HL-60 (cell line): ENCODE measurements around the gene CARS2.

ENCODE experiments used
- DNase-seq, 2 experiments: peaks; one replicate each; pipeline ENCODE4 v3.0.0-alpha.2; 2010 to 2020; ENCODE audit warnings: low read depth in 1 of 2, low spot score in 1 of 2
- H3K27ac ChIP-seq: fragments of 250-450 bp; sonication (Bioruptor Pico); replicated peaks from 2 replicates; pipeline ENCODE4 v1.5.1; 2020; ENCODE audit warnings: mild to moderate bottlenecking, moderate library complexity
- H3K27me3 ChIP-seq: fragments of 250-450 bp; sonication (Bioruptor Pico); 2 replicates; pipeline ENCODE4 v1.5.1; 2021; ENCODE audit warnings: mild to moderate bottlenecking, moderate library complexity; ENCODE audit not compliant: insufficient read depth, poor library complexity, severe bottlenecking
- H3K4me3 ChIP-seq: replicated peaks from 2 replicates; pipeline ENCODE4 v1.5.1; 2011; ENCODE audit warnings: mild to moderate bottlenecking, control low read depth, low read length; ENCODE audit not compliant: insufficient read depth
- GABPA ChIP-seq: IDR thresholded peaks from 2 replicates; pipeline ENCODE4 v1.6.1; 2012; ENCODE audit warnings: low read depth
- POLR2AphosphoS5 ChIP-seq: IDR thresholded peaks from 2 replicates; pipeline ENCODE4 v1.6.1; 2012; ENCODE audit warnings: low read depth
- SPI1 ChIP-seq: IDR thresholded peaks from 2 replicates; pipeline ENCODE4 v1.6.1; 2012; ENCODE audit warnings: low read depth, mild to moderate bottlenecking, borderline replicate concordance
- TF ChIP-seq, protein P1 (sequence below): IDR thresholded peaks from 2 replicates; pipeline ENCODE4 v1.6.1; 2012; ENCODE audit warnings: low read depth; ENCODE audit not compliant: insufficient replicate concordance
- TF ChIP-seq, protein P2 (sequence below): IDR thresholded peaks from one replicate; pipeline ENCODE4 v1.5.1; 2011; ENCODE audit warnings: low read length, control low read depth, inconsistent platforms; ENCODE audit not compliant: insufficient read depth

Gene CARS2

DNA sequence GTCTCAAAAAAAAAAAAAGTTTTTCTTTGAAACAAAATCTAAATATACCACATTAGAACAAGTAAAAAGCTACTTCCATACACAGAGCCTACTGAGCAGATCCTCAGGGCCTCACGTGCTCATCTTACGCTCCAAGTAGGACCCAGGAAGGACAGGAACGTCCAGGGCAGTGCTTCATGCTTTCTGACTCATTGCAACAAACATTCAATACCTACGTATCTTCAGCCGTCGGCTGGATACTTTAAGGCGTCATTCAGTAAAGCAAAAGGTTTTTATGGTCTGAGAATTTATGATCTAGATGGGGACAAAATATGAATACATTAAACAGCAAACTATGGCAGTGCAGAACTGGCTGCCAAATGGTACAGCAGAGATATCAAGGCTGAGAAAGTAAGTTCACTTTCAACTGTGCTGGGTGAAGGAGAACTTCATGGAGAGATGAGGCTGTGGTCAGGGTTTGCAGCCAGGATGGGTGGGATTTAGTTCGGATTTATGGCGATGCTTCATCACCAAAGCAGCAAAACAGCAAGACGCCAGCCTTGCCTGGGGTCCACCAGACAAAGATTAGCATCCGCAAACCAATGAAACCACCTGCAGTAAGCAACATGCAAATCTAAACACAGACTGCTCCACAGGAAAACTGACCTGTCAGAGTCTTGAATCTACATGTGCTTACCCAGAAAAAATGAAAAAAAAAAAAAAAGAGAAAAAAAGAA is 20.5 kb downstream of the CARS2 start:
- TF ChIP-seq, protein P1, sequence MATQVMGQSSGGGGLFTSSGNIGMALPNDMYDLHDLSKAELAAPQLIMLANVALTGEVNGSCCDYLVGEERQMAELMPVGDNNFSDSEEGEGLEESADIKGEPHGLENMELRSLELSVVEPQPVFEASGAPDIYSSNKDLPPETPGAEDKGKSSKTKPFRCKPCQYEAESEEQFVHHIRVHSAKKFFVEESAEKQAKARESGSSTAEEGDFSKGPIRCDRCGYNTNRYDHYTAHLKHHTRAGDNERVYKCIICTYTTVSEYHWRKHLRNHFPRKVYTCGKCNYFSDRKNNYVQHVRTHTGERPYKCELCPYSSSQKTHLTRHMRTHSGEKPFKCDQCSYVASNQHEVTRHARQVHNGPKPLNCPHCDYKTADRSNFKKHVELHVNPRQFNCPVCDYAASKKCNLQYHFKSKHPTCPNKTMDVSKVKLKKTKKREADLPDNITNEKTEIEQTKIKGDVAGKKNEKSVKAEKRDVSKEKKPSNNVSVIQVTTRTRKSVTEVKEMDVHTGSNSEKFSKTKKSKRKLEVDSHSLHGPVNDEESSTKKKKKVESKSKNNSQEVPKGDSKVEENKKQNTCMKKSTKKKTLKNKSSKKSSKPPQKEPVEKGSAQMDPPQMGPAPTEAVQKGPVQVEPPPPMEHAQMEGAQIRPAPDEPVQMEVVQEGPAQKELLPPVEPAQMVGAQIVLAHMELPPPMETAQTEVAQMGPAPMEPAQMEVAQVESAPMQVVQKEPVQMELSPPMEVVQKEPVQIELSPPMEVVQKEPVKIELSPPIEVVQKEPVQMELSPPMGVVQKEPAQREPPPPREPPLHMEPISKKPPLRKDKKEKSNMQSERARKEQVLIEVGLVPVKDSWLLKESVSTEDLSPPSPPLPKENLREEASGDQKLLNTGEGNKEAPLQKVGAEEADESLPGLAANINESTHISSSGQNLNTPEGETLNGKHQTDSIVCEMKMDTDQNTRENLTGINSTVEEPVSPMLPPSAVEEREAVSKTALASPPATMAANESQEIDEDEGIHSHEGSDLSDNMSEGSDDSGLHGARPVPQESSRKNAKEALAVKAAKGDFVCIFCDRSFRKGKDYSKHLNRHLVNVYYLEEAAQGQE = no peak
- TF ChIP-seq SPI1 (no peak), GABPA (no peak), POLR2AphosphoS5 (no peak)
- TF ChIP-seq, protein P2, sequence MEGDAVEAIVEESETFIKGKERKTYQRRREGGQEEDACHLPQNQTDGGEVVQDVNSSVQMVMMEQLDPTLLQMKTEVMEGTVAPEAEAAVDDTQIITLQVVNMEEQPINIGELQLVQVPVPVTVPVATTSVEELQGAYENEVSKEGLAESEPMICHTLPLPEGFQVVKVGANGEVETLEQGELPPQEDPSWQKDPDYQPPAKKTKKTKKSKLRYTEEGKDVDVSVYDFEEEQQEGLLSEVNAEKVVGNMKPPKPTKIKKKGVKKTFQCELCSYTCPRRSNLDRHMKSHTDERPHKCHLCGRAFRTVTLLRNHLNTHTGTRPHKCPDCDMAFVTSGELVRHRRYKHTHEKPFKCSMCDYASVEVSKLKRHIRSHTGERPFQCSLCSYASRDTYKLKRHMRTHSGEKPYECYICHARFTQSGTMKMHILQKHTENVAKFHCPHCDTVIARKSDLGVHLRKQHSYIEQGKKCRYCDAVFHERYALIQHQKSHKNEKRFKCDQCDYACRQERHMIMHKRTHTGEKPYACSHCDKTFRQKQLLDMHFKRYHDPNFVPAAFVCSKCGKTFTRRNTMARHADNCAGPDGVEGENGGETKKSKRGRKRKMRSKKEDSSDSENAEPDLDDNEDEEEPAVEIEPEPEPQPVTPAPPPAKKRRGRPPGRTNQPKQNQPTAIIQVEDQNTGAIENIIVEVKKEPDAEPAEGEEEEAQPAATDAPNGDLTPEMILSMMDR = no peak
- Histone ChIP-seq H3K4me3 (no peak overlapping the region), H3K27ac (no peak overlapping the region), H3K27me3 (no peaks in the 10 kb centered on the region)
- DNase-seq = no peak

DNA sequence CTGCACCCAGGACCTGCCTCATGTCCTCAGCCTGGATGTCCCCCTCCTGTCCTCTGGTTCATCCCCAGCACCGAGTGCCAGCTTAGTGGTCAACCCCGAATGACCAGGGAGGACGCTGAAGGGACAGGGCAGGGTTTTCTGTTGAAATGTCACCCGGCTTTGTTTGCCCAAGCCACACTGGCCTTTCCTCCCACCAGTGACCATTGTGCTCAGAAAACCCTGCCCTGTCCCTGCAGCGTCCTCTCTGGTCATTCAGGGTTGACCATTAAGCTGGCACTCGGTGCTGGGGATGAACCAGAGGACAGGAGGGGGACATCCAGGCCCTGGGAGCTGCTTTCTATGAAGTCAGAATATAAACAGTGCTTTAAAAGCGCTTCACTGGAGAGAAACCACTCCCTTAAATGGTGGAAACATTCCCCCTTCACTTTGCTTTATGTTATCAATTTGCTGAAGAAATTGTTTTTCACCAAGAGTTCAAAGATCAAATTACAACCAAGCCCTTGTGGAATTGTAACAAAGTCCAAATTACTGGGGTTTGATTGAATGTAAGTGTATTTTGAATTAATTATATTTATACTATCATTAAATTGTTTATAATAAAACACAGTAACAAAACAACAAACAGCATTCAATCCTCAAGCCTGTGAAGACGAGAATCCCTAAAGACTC is 21.4 kb downstream of the CARS2 start:
- TF ChIP-seq GABPA (no peak), POLR2AphosphoS5 (no peak), SPI1 (no peak)
- TF ChIP-seq, protein P2 = no peak
- TF ChIP-seq, protein P1 = no peak
- no peak for DNase-seq
- no peaks in the 10 kb centered on the region for H3K27me3 ChIP-seq
- H3K27ac ChIP-seq = no peak overlapping the region
- no peak overlapping the region for H3K4me3 ChIP-seq

DNA sequence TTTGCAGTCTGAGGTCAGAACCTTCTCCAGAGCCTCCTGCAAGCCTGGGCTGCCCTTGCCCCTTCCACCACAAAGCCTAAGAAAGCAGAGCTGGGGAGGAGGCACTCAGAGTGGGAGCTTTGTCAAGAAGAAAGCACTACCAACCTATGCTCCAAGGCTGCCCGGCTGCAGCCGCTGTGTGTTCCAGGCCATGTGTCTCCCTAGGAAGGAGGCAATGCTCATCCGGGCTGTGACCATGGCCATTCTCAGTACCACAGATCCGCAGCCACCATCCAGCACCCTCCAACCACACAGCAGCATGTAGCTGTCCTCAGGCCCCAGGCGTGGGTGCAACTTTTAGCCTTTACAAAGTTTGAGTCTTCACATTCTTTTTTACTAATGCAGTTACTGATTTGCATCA is 22.0 kb downstream of the CARS2 start:
- H3K27ac ChIP-seq = no peak overlapping the region
- TF ChIP-seq POLR2AphosphoS5 (no peak), SPI1 (no peak), GABPA (no peak)
- TF ChIP-seq, protein P1 = no peak
- TF ChIP-seq, protein P2 = no peak
- no peaks in the 10 kb centered on the region for H3K27me3 ChIP-seq
- no peak for DNase-seq
- no peak overlapping the region for H3K4me3 ChIP-seq
